ENCODE results near the gene BPIFB4. TPM values are rescaled to one million over a fixed set of nuclear protein-coding genes. Genes with fewer than 3 reads are reported as not detected.

BPIFB4 gene
- total RNA-seq, 1 experiment from 2014 or later: not detected

GRCh38 chr20:33081411-33082154 lies 2.1 kb downstream of the BPIFB4 start:
- CTCF ChIA-PET: no interaction called here
- intact Hi-C loops (cut with micrococcal nuclease; ENCODE audit: unreplicated experiment): no loop called here
- no peaks in the 10 kb centered on the region for H3K27me3 ChIP-seq (replicated peaks; ENCODE audit: insufficient read depth, low read depth, low read length, poor library complexity)
- no peak overlapping the region for H3K4me3 ChIP-seq (ENCODE audit: low read depth, low read length, poor library complexity, severe bottlenecking)
- POLR2A ChIA-PET (ENCODE audit: low non-redundant PET): no interaction called here
- no peaks in the 10 kb centered on the region for H3K4me1 ChIP-seq (ENCODE audit: insufficient read depth, low read length, poor library complexity, severe bottlenecking)
- BruUV-seq (replicated peaks): no TSS peak
- TF ChIP-seq, protein P1, sequence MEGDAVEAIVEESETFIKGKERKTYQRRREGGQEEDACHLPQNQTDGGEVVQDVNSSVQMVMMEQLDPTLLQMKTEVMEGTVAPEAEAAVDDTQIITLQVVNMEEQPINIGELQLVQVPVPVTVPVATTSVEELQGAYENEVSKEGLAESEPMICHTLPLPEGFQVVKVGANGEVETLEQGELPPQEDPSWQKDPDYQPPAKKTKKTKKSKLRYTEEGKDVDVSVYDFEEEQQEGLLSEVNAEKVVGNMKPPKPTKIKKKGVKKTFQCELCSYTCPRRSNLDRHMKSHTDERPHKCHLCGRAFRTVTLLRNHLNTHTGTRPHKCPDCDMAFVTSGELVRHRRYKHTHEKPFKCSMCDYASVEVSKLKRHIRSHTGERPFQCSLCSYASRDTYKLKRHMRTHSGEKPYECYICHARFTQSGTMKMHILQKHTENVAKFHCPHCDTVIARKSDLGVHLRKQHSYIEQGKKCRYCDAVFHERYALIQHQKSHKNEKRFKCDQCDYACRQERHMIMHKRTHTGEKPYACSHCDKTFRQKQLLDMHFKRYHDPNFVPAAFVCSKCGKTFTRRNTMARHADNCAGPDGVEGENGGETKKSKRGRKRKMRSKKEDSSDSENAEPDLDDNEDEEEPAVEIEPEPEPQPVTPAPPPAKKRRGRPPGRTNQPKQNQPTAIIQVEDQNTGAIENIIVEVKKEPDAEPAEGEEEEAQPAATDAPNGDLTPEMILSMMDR (conservative IDR thresholded peaks at IDR 0.05; ENCODE audit: low read depth, low read length): no peak
- no peak for TF ChIP-seq EZH2 (IDR thresholded peaks at IDR 0.05; ENCODE audit: borderline replicate concordance, low read depth, low read length, poor library complexity, severe bottlenecking)
- H3K36me3 ChIP-seq (ENCODE audit: insufficient read depth, low read length, poor library complexity, severe bottlenecking): no peaks in the 10 kb centered on the region
- no peaks in the 10 kb centered on the region for H3K9me3 ChIP-seq (ENCODE audit: low read depth, low read length, poor library complexity, severe bottlenecking)
- DNase-seq (ENCODE audit: low spot score): no peak
- no peak overlapping the region for H3K27ac ChIP-seq (ENCODE audit: low read depth, low read length, poor library complexity, severe bottlenecking)

- no peak for DNase-seq (ENCODE audit: low spot score)
- no peaks in the 10 kb centered on the region for H3K9me3 ChIP-seq (ENCODE audit: low read depth, low read length, poor library complexity, severe bottlenecking)
- intact Hi-C loops (cut with micrococcal nuclease; ENCODE audit: unreplicated experiment): no loop called here
- ChIA-PET POLR2A (ENCODE audit: low non-redundant PET) (no interaction called here), CTCF (no interaction called here)
- no peaks in the 10 kb centered on the region for H3K27me3 ChIP-seq (replicated peaks; ENCODE audit: insufficient read depth, low read depth, low read length, poor library complexity)
- H3K27ac ChIP-seq (ENCODE audit: low read depth, low read length, poor library complexity, severe bottlenecking): no peak overlapping the region
- no peak overlapping the region for H3K4me3 ChIP-seq (ENCODE audit: low read depth, low read length, poor library complexity, severe bottlenecking)
- H3K36me3 ChIP-seq (ENCODE audit: insufficient read depth, low read length, poor library complexity, severe bottlenecking): no peaks in the 10 kb centered on the region
- TF ChIP-seq, protein P1 (conservative IDR thresholded peaks at IDR 0.05; ENCODE audit: low read depth, low read length): no peak
- TF ChIP-seq EZH2 (IDR thresholded peaks at IDR 0.05; ENCODE audit: borderline replicate concordance, low read depth, low read length, poor library complexity, severe bottlenecking): no peak
- no TSS peak for BruUV-seq (replicated peaks)
- H3K4me1 ChIP-seq (ENCODE audit: insufficient read depth, low read length, poor library complexity, severe bottlenecking): no peaks in the 10 kb centered on the region
These were observed 3.1 kb downstream of the BPIFB4 start for GRCh38 chr20:33082546-33082945.

GRCh38 chr20:33083544-33084340 lies 4.3 kb downstream of the BPIFB4 start:
- POLR2A ChIA-PET (ENCODE audit: low non-redundant PET): no interaction called here
- intact Hi-C loops (cut with micrococcal nuclease; ENCODE audit: unreplicated experiment): no loop called here
- no peaks in the 10 kb centered on the region for H3K9me3 ChIP-seq (ENCODE audit: low read depth, low read length, poor library complexity, severe bottlenecking)
- BruUV-seq (replicated peaks): no TSS peak
- no peak overlapping the region for H3K27ac ChIP-seq (ENCODE audit: low read depth, low read length, poor library complexity, severe bottlenecking)
- no peaks in the 10 kb centered on the region for H3K4me1 ChIP-seq (ENCODE audit: insufficient read depth, low read length, poor library complexity, severe bottlenecking)
- H3K27me3 ChIP-seq (replicated peaks; ENCODE audit: insufficient read depth, low read depth, low read length, poor library complexity): peaks cover 6% of the 10 kb centered on the region
- TF ChIP-seq, protein P1 (conservative IDR thresholded peaks at IDR 0.05; ENCODE audit: low read depth, low read length): no peak
- no peak for TF ChIP-seq EZH2 (IDR thresholded peaks at IDR 0.05; ENCODE audit: borderline replicate concordance, low read depth, low read length, poor library complexity, severe bottlenecking)
- no peaks in the 10 kb centered on the region for H3K36me3 ChIP-seq (ENCODE audit: insufficient read depth, low read length, poor library complexity, severe bottlenecking)
- no peak overlapping the region for H3K4me3 ChIP-seq (ENCODE audit: low read depth, low read length, poor library complexity, severe bottlenecking)
- CTCF ChIA-PET: no interaction called here
- DNase-seq (ENCODE audit: low spot score): no peak
